ENCODE results near the gene IL17F. TPM values are rescaled to one million over a fixed set of nuclear protein-coding genes. Genes with fewer than 3 reads are reported as not detected.

The IL17F gene
- total RNA-seq, 2 experiments from 2014 or later: not detected

- H3K27ac ChIP-seq (ENCODE audit: low read depth, low read length, poor library complexity, severe bottlenecking): no peak overlapping the region
- H3K36me3 ChIP-seq (ENCODE audit: insufficient read depth, low read length): no peaks in the 10 kb centered on the region
- H3K9me3 ChIP-seq (ENCODE audit: low read length): no peaks in the 10 kb centered on the region
- ChIA-PET CTCF (ENCODE audit: unreplicated experiment) (interaction anchor here (0.6 kb wide), 1 partner anchor 161 kb away, joined by 3 read pairs; no protein-coding TSS in a partner anchor), POLR2A (interaction anchor here (0.9 kb wide), 1 partner anchor 10 kb away, joined by 3 read pairs; no protein-coding TSS in a partner anchor)
- intact Hi-C loops (cut with micrococcal nuclease; ENCODE audit: unreplicated experiment): loop anchor here (5.0 kb wide), 1 partner anchor 144 kb away; the partner anchor contains the start of gene PKHD1
- no peaks in the 10 kb centered on the region for H3K9me2 ChIP-seq (ENCODE audit: insufficient read depth, low read length)
- no peak overlapping the region for H2AFZ ChIP-seq (ENCODE audit: low read length)
- BruUV-seq (replicated peaks): no TSS peak
- no peaks in the 10 kb centered on the region for H4K20me1 ChIP-seq (ENCODE audit: insufficient read depth, low read length)
- no peak for DNase-seq (ENCODE audit: low spot score)
- no peak overlapping the region for H3K4me2 ChIP-seq (ENCODE audit: low read length)
- no peak overlapping the region for H3K4me3 ChIP-seq (ENCODE audit: low read depth, low read length, poor library complexity, severe bottlenecking)
- no peak for TF ChIP-seq EZH2phosphoT487 (IDR thresholded peaks at IDR 0.05; ENCODE audit: borderline replicate concordance, low read depth, low read length)
- no peak for TF ChIP-seq CTCF (conservative IDR thresholded peaks at IDR 0.05; ENCODE audit: low read length)
- H3K79me2 ChIP-seq (ENCODE audit: insufficient read depth, low read depth, low read length): no peaks in the 10 kb centered on the region
- no peaks in the 10 kb centered on the region for H3K4me1 ChIP-seq (ENCODE audit: insufficient read depth, low read length, poor library complexity, severe bottlenecking)
These were observed 12.7 kb downstream of the IL17F start for GRCh38 chr6:52231406-52232127.

GRCh38 chr6:52230685-52231084 is 13.6 kb downstream of the IL17F start:
- Histone ChIP-seq H3K27ac (ENCODE audit: low read depth, low read length, poor library complexity, severe bottlenecking) (no peak overlapping the region), H3K9me2 (ENCODE audit: insufficient read depth, low read length) (no peaks in the 10 kb centered on the region), H3K4me2 (ENCODE audit: low read length) (no peak overlapping the region), H3K4me1 (ENCODE audit: insufficient read depth, low read length, poor library complexity, severe bottlenecking) (no peaks in the 10 kb centered on the region), H3K9me3 (ENCODE audit: low read length) (no peaks in the 10 kb centered on the region), H2AFZ (ENCODE audit: low read length) (no peak overlapping the region), H3K36me3 (ENCODE audit: insufficient read depth, low read length) (no peaks in the 10 kb centered on the region), H3K79me2 (ENCODE audit: insufficient read depth, low read depth, low read length) (no peaks in the 10 kb centered on the region), H4K20me1 (ENCODE audit: insufficient read depth, low read length) (no peaks in the 10 kb centered on the region), H3K4me3 (ENCODE audit: low read depth, low read length, poor library complexity, severe bottlenecking) (no peak overlapping the region)
- no peak for DNase-seq (ENCODE audit: low spot score)
- intact Hi-C loops (cut with micrococcal nuclease; ENCODE audit: unreplicated experiment): loop anchor here (5.0 kb wide), 1 partner anchor 143 kb away; the partner anchor contains the start of gene PKHD1
- CTCF ChIA-PET (ENCODE audit: unreplicated experiment): no interaction called here
- TF ChIP-seq CTCF (conservative IDR thresholded peaks at IDR 0.05; ENCODE audit: low read length) (no peak), EZH2phosphoT487 (IDR thresholded peaks at IDR 0.05; ENCODE audit: borderline replicate concordance, low read depth, low read length) (no peak)
- POLR2A ChIA-PET: interaction anchor here (0.6 to 1.8 kb wide), 4 partner anchors 8 to 232 kb away, joined by 3 to 7 read pairs (median 4); no protein-coding TSS in a partner anchor
- no TSS peak for BruUV-seq (replicated peaks)

GRCh38 chr6:52227495-52227894 is 16.8 kb downstream of the IL17F start:
- intact Hi-C loops (cut with micrococcal nuclease; ENCODE audit: unreplicated experiment): no loop called here

More at GRCh38 chr6:52227495-52227894, 16.8 kb downstream of the IL17F start:
- no peaks in the 10 kb centered on the region for H3K36me3 ChIP-seq (ENCODE audit: insufficient read depth, low read length)
- no peaks in the 10 kb centered on the region for H3K79me2 ChIP-seq (ENCODE audit: insufficient read depth, low read depth, low read length)
- H3K27ac ChIP-seq (ENCODE audit: low read depth, low read length, poor library complexity, severe bottlenecking): no peak overlapping the region
- ChIA-PET POLR2A (no interaction called here), CTCF (ENCODE audit: unreplicated experiment) (no interaction called here)
- no peak for TF ChIP-seq CTCF (conservative IDR thresholded peaks at IDR 0.05; ENCODE audit: low read length)
- no peak for TF ChIP-seq EZH2phosphoT487 (IDR thresholded peaks at IDR 0.05; ENCODE audit: borderline replicate concordance, low read depth, low read length)
- no peaks in the 10 kb centered on the region for H4K20me1 ChIP-seq (ENCODE audit: insufficient read depth, low read length)
- H2AFZ ChIP-seq (ENCODE audit: low read length): no peak overlapping the region
- H3K9me2 ChIP-seq (ENCODE audit: insufficient read depth, low read length): no peaks in the 10 kb centered on the region
- DNase-seq (ENCODE audit: low spot score): no peak
- H3K4me2 ChIP-seq (ENCODE audit: low read length): no peak overlapping the region
- no peaks in the 10 kb centered on the region for H3K9me3 ChIP-seq (ENCODE audit: low read length)
- no TSS peak for BruUV-seq (replicated peaks)
- H3K4me1 ChIP-seq (ENCODE audit: insufficient read depth, low read length, poor library complexity, severe bottlenecking): no peaks in the 10 kb centered on the region
- H3K4me3 ChIP-seq (ENCODE audit: low read depth, low read length, poor library complexity, severe bottlenecking): no peak overlapping the region
